ENCODE data around the gene TMEM151B.
"Not testable (repeated sequence)": the region's sequence is repeated elsewhere in the genome, so short reads cannot be mapped to it uniquely, and the experiment has no call there.

TMEM151B gene

GRCh38 chr6:44342052-44342451 is 71.8 kb downstream of the TMEM151B start:
- Histone ChIP-seq H3K27ac (ENCODE audit: low read depth, low read length, severe bottlenecking) (no peak overlapping the region), H3K9me3 (ENCODE audit: control insufficient read depth, low read length) (no peaks in the 10 kb centered on the region), H3K4me3 (ENCODE audit: extremely low read depth, insufficient read depth, low read length, poor library complexity, severe bottlenecking) (no peak overlapping the region), H3K36me3 (ENCODE audit: control insufficient read depth, insufficient read depth, low read length) (no peaks in the 10 kb centered on the region), H3K4me1 (ENCODE audit: control insufficient read depth, insufficient read depth, low read length, poor library complexity, severe bottlenecking) (no peaks in the 10 kb centered on the region)
- 88 to 97% methylated on average over 2 to 5 of the region's 6 CpGs for WGBS, 2 experiments (ENCODE audit: insufficient coverage in 2 of 2)

GRCh38 chr6:44342489-44342888 is 72.2 kb downstream of the TMEM151B start, which contains the start of gene SPATS1:
SPATS1 (plus strand) TSS chr6:44342650; CDS start chr6:44343096, 446 bp downstream.
- H3K9me3 ChIP-seq (ENCODE audit: control insufficient read depth, low read length): no peaks in the 10 kb centered on the region
- H3K27ac ChIP-seq (ENCODE audit: low read depth, low read length, severe bottlenecking): no peak within 1 kb of the TSS
- H3K36me3 ChIP-seq (ENCODE audit: control insufficient read depth, insufficient read depth, low read length): no peaks in the 10 kb centered on the region
- no peak within 1 kb of the TSS for H3K4me3 ChIP-seq (ENCODE audit: extremely low read depth, insufficient read depth, low read length, poor library complexity, severe bottlenecking)
- 65 to 72% methylated on average over 26 to 29 of the region's 31 CpGs for WGBS, 2 experiments (ENCODE audit: insufficient coverage in 2 of 2)
- H3K4me1 ChIP-seq (ENCODE audit: control insufficient read depth, insufficient read depth, low read length, poor library complexity, severe bottlenecking): no peaks in the 10 kb centered on the region

DNA sequence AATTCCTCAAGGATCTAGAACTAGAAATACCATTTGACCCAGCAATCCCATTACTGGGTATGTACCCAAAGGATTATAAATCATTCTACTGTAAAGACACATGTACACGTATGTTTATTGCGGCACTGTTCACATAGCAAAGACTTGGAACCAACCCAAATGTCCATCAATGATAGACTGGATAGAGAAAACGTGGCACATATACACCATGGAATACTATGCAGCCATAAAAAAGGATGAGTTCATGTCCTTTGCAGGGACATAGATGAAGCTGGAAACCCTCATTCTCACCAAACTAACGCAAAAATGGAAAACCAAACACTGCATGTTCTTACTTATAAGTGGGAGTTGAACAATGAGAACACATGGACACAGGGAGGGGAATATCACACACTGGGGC is 76.6 kb downstream of the TMEM151B start:
- not testable (repeated sequence) for H3K36me3 ChIP-seq (ENCODE audit: control insufficient read depth, insufficient read depth, low read length); H3K9me3 ChIP-seq (ENCODE audit: control insufficient read depth, low read length); H3K27ac ChIP-seq (ENCODE audit: low read depth, low read length, severe bottlenecking); H3K4me3 ChIP-seq (ENCODE audit: extremely low read depth, insufficient read depth, low read length, poor library complexity, severe bottlenecking); H3K4me1 ChIP-seq (ENCODE audit: control insufficient read depth, insufficient read depth, low read length, poor library complexity, severe bottlenecking)
- WGBS, 2 experiments (ENCODE audit: insufficient coverage in 2 of 2): 100% methylated on average over 2 of the region's 4 CpGs; no CpG with 5 or more reads in 1 of the 2 experiments

DNA sequence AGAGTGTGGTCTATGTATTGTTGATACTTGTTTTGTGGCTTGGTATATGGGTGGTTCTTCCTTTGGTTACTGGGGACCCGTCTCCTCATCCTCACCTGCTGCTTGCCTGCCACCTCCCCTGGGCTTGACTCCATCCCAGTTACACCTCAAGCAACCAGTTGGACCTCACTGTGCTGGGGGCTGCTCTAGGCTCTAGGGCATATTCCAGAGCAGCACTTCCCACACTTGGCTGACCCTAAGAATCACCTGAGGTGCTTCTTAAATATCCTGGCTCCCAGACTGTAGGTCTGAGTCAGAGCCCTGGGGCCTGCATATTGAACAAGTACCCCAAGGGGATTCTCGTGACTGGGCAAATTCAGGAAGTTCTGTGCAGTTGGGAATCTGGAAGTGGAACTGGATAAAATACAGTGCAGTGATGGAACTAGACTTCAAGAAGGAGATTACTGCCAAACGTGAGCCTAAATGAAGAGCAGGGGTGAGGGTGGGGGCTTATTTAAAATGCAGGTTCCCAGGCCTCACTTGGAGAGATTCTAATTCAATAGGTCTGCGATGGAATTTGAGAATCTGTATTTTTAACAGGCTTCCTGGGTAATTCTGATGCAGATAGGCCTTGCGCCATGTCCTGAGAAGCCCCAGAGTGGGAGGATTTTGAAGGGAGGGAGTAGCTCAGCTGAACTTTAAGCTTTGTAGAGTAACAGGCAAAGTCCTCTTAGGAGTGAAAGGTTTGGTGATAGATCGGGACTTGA is 79.8 kb downstream of the TMEM151B start:
- 66 to 69% methylated on average over 5 to 6 of the region's 6 CpGs for WGBS, 2 experiments (ENCODE audit: insufficient coverage in 2 of 2)
- Histone ChIP-seq H3K9me3 (ENCODE audit: control insufficient read depth, low read length) (no peaks in the 10 kb centered on the region), H3K27ac (ENCODE audit: low read depth, low read length, severe bottlenecking) (no peak overlapping the region), H3K4me3 (ENCODE audit: extremely low read depth, insufficient read depth, low read length, poor library complexity, severe bottlenecking) (no peak overlapping the region), H3K4me1 (ENCODE audit: control insufficient read depth, insufficient read depth, low read length, poor library complexity, severe bottlenecking) (no peaks in the 10 kb centered on the region), H3K36me3 (ENCODE audit: control insufficient read depth, insufficient read depth, low read length) (no peaks in the 10 kb centered on the region)

DNA sequence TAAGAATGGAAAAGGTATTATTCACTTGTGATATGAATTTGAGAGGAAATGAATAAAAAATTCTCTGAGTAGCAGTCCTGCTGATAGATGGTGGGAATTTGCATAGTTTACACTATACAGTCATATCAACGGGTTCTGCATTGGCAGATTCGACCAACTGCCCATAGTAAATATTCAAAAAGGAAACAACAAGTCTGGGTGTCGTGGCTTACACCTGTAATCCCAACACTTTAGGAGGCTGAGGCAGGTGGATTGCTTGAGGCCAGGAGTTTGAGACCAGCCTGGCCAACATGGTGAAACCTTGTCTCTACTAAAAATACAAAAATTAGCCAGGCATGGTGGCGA is 80.4 kb downstream of the TMEM151B start:
- not testable (repeated sequence) for H3K4me3 ChIP-seq (ENCODE audit: extremely low read depth, insufficient read depth, low read length, poor library complexity, severe bottlenecking); H3K36me3 ChIP-seq (ENCODE audit: control insufficient read depth, insufficient read depth, low read length); H3K4me1 ChIP-seq (ENCODE audit: control insufficient read depth, insufficient read depth, low read length, poor library complexity, severe bottlenecking); H3K27ac ChIP-seq (ENCODE audit: low read depth, low read length, severe bottlenecking); H3K9me3 ChIP-seq (ENCODE audit: control insufficient read depth, low read length)
- WGBS, 2 experiments (ENCODE audit: insufficient coverage in 2 of 2): 50 to 77% methylated on average over 1 to 2 of the region's 4 CpGs

- Histone ChIP-seq H3K27ac (ENCODE audit: low read depth, low read length, severe bottlenecking) (no peak overlapping the region), H3K4me3 (ENCODE audit: extremely low read depth, insufficient read depth, low read length, poor library complexity, severe bottlenecking) (no peak overlapping the region), H3K4me1 (ENCODE audit: control insufficient read depth, insufficient read depth, low read length, poor library complexity, severe bottlenecking) (no peaks in the 10 kb centered on the region), H3K9me3 (ENCODE audit: control insufficient read depth, low read length) (no peaks in the 10 kb centered on the region), H3K36me3 (ENCODE audit: control insufficient read depth, insufficient read depth, low read length) (no peaks in the 10 kb centered on the region)
- WGBS, 2 experiments (ENCODE audit: insufficient coverage in 2 of 2): 87 to 93% methylated on average over 2 of the region's 4 CpGs
Measured at GRCh38 chr6:44352259-44352658, 82.0 kb downstream of the TMEM151B start.

DNA sequence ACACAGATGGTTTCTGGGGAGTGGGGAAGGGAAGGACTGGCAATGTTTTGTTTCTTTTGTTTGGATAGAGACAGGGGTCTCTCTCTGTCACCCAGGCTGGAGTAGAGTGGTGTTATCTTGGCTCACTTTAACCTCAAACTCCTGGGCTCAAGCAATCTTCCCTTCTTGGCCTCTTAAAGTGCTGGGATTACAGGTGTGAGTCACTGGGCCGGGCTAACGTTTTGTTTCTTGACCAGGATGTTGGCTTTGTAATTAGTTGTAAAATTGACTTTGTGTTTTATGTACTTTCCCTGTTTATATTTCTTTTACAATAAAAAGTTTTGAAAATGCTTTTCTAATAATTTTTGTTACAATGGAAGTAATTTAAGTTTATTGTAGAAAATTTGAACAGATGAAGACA is 83.1 kb downstream of the TMEM151B start:
- Histone ChIP-seq H3K4me1 (ENCODE audit: control insufficient read depth, insufficient read depth, low read length, poor library complexity, severe bottlenecking) (no peaks in the 10 kb centered on the region), H3K9me3 (ENCODE audit: control insufficient read depth, low read length) (no peaks in the 10 kb centered on the region), H3K4me3 (ENCODE audit: extremely low read depth, insufficient read depth, low read length, poor library complexity, severe bottlenecking) (no peak overlapping the region), H3K27ac (ENCODE audit: low read depth, low read length, severe bottlenecking) (no peak overlapping the region), H3K36me3 (ENCODE audit: control insufficient read depth, insufficient read depth, low read length) (no peaks in the 10 kb centered on the region)
- WGBS, 2 experiments (ENCODE audit: insufficient coverage in 2 of 2): no CpG with 5 or more reads among the region's 2 CpGs

- H3K4me3 ChIP-seq (ENCODE audit: extremely low read depth, insufficient read depth, low read length, poor library complexity, severe bottlenecking): no peak overlapping the region
- 80% methylated on average over 1 to 3 of the region's 4 CpGs for WGBS, 2 experiments (ENCODE audit: insufficient coverage in 2 of 2)
- H3K27ac ChIP-seq (ENCODE audit: low read depth, low read length, severe bottlenecking): no peak overlapping the region
- no peaks in the 10 kb centered on the region for H3K36me3 ChIP-seq (ENCODE audit: control insufficient read depth, insufficient read depth, low read length)
- no peaks in the 10 kb centered on the region for H3K9me3 ChIP-seq (ENCODE audit: control insufficient read depth, low read length)
- no peaks in the 10 kb centered on the region for H3K4me1 ChIP-seq (ENCODE audit: control insufficient read depth, insufficient read depth, low read length, poor library complexity, severe bottlenecking)
Measured at GRCh38 chr6:44355640-44356039, 85.4 kb downstream of the TMEM151B start.

GRCh38 chr6:44356487-44356886 is 86.2 kb downstream of the TMEM151B start:
- Histone ChIP-seq H3K4me3 (ENCODE audit: extremely low read depth, insufficient read depth, low read length, poor library complexity, severe bottlenecking) (no peak overlapping the region), H3K4me1 (ENCODE audit: control insufficient read depth, insufficient read depth, low read length, poor library complexity, severe bottlenecking) (no peaks in the 10 kb centered on the region), H3K9me3 (ENCODE audit: control insufficient read depth, low read length) (no peaks in the 10 kb centered on the region), H3K27ac (ENCODE audit: low read depth, low read length, severe bottlenecking) (no peak overlapping the region), H3K36me3 (ENCODE audit: control insufficient read depth, insufficient read depth, low read length) (no peaks in the 10 kb centered on the region)
- WGBS, 2 experiments (ENCODE audit: insufficient coverage in 2 of 2): 67 to 82% methylated on average over 1 of the region's 1 CpG
